Neural crest cell (in vitro differentiated cells): ENCODE results near the gene TMEM106A. TPM values are rescaled to one million over a fixed set of nuclear protein-coding genes. Genes with fewer than 3 reads are reported as not detected.
A peak's percentile ranks its signal among the peaks of the same experiment; 100 is the strongest.
"Not testable (repeated sequence)": the region's sequence is repeated elsewhere in the genome, so short reads cannot be mapped to it uniquely, and the experiment has no call there.

Source experiments
- DNase-seq: peaks from one replicate; pipeline ENCODE4 v3.0.0; 2021; ENCODE audit warnings: low read depth, mixed read lengths, low spot score
- H3K27ac Mint-ChIP-seq: one replicate; pipeline ENCODE4 v1.8.0; 2021; ENCODE audit warnings: mild to moderate bottlenecking, mixed read lengths; ENCODE audit not compliant: unreplicated experiment
- H3K27me3 Mint-ChIP-seq: 2 replicates; pipeline ENCODE4 v1.8.0; 2021; ENCODE audit warnings: low read depth, mild to moderate bottlenecking, mixed read lengths
- H3K36me3 Mint-ChIP-seq: 2 replicates; pipeline ENCODE4 v1.8.0; 2021; ENCODE audit warnings: low read depth, mild to moderate bottlenecking, mixed read lengths
- H3K4me1 Mint-ChIP-seq: 2 replicates; pipeline ENCODE4 v1.8.0; 2021; ENCODE audit warnings: mixed read lengths
- H3K4me3 Mint-ChIP-seq: one replicate; pipeline ENCODE4 v1.8.0; 2021; ENCODE audit warnings: mild to moderate bottlenecking, mixed read lengths
- H3K9me3 Mint-ChIP-seq: 2 replicates; pipeline ENCODE4 v1.8.0; 2021; ENCODE audit warnings: mixed read lengths
- CTCF ChIP-seq: fragments of 200-600 bp; sonication (generic); conservative IDR thresholded peaks from 2 replicates; pipeline ENCODE4 v1.5.0; 2021; ENCODE audit warnings: antibody characterized with exemption, mild to moderate bottlenecking
- total RNA-seq: library from RNA; stranded (reverse); gene quantifications from 2 replicates; pipeline ENCODE4 v1.2.1, GENCODE V29; 2021

Gene TMEM106A
- total RNA-seq, 1 donor from 2014 or later, result 5.8 TPM

GRCh38 chr17:43193251-43193650 lies 18.4 kb upstream of the TMEM106A start:
- TF ChIP-seq CTCF, result no peak
- no peaks in the 10 kb centered on the region for H3K9me3 Mint-ChIP-seq
- H3K4me1 Mint-ChIP-seq, result no peaks in the 10 kb centered on the region
- no peak overlapping the region for H3K27ac Mint-ChIP-seq
- DNase-seq, result no peak
- no peaks in the 10 kb centered on the region for H3K36me3 Mint-ChIP-seq
- no peaks in the 10 kb centered on the region for H3K27me3 Mint-ChIP-seq
- no peak overlapping the region for H3K4me3 Mint-ChIP-seq

- H3K4me1 Mint-ChIP-seq, result no peaks in the 10 kb centered on the region
- peaks cover 4% of the 10 kb centered on the region for H3K36me3 Mint-ChIP-seq
- TF ChIP-seq CTCF, result no peak
- H3K9me3 Mint-ChIP-seq, result no peaks in the 10 kb centered on the region
- H3K27me3 Mint-ChIP-seq, result no peaks in the 10 kb centered on the region
- no peak for DNase-seq
- H3K4me3 Mint-ChIP-seq, result no peak overlapping the region
- H3K27ac Mint-ChIP-seq, result no peak overlapping the region
Observed at GRCh38 chr17:43199633-43200032, 12.0 kb upstream of the TMEM106A start.

GRCh38 chr17:43200127-43200526 lies 11.5 kb upstream of the TMEM106A start:
- Mint-ChIP-seq H3K9me3 (no peaks in the 10 kb centered on the region), H3K4me1 (no peaks in the 10 kb centered on the region), H3K27ac (no peak overlapping the region), H3K4me3 (no peak overlapping the region), H3K27me3 (no peaks in the 10 kb centered on the region), H3K36me3 (peaks cover 4% of the 10 kb centered on the region)
- TF ChIP-seq CTCF, result no peak
- no peak for DNase-seq

- not testable (repeated sequence) for H3K9me3 Mint-ChIP-seq, H3K27ac Mint-ChIP-seq, H3K4me1 Mint-ChIP-seq, H3K27me3 Mint-ChIP-seq, H3K36me3 Mint-ChIP-seq, DNase-seq, H3K4me3 Mint-ChIP-seq
Observed at GRCh38 chr17:43203013-43203412, 8.7 kb upstream of the TMEM106A start.

GRCh38 chr17:43210576-43210975 lies 1.1 kb upstream of the TMEM106A start:
- peak overlapping the region; percentile 91 for H3K4me3 Mint-ChIP-seq
- no peak overlapping the region for H3K27ac Mint-ChIP-seq
- DNase-seq, result no peak
- H3K9me3 Mint-ChIP-seq, result no peaks in the 10 kb centered on the region
- TF ChIP-seq CTCF, result no peak
- peaks cover 27% of the 10 kb centered on the region for H3K4me1 Mint-ChIP-seq
- H3K36me3 Mint-ChIP-seq, result peaks cover 3% of the 10 kb centered on the region
- no peaks in the 10 kb centered on the region for H3K27me3 Mint-ChIP-seq

GRCh38 chr17:43211123-43211479 lies 574 bp upstream of the TMEM106A start:
- Mint-ChIP-seq H3K4me3 (peak overlapping the region; percentile 91), H3K4me1 (peaks cover 31% of the 10 kb centered on the region), H3K27me3 (no peaks in the 10 kb centered on the region), H3K27ac (no peak overlapping the region), H3K9me3 (no peaks in the 10 kb centered on the region), H3K36me3 (peaks cover 3% of the 10 kb centered on the region)
- no peak for DNase-seq
- TF ChIP-seq CTCF, result no peak
